OCI-LY7 (cell line): ENCODE measurements around the gene UBL4A.

Source experiments
- CTCF ChIP-seq: fragments of 200-600 bp; sonication (generic); conservative IDR thresholded peaks from 2 replicates; pipeline ENCODE4 v1.5.1; 2014; ENCODE audit warnings: mild to moderate bottlenecking, antibody characterized with exemption, low read length, moderate library complexity, mixed read lengths
- EZH2phosphoT487 ChIP-seq: fragments of 200-600 bp; sonication (generic); IDR thresholded peaks from 2 replicates; pipeline ENCODE4 v1.6.1; 2018; ENCODE audit warnings: low read depth, borderline replicate concordance, mild to moderate bottlenecking, mixed run types, antibody characterized with exemption, low read length, moderate library complexity, mixed read lengths

GRCh38 chrX:154452823-154453222 lies 33.6 kb downstream of the UBL4A start:
- TF ChIP-seq CTCF (no peak), EZH2phosphoT487 (no peak)
